Posterior cingulate gyrus (tissue), 11 donors: ENCODE results near the gene RPL35A.

Source experiments
- DNase-seq, 10 donors: peaks; one replicate each; pipeline versions ENCODE4 v3.0.0 to v3.0.0-alpha.2; 2020 to 2021; ENCODE audit warnings: mixed read lengths in 3 of 10
- intact Hi-C: fragments of 100-400 bp; cut with DNase I; formaldehyde crosslinking; loops from one replicate; pipeline ENCODE4 v1.15.1; 2023

The RPL35A gene

GRCh38 chr3:197989651-197990050 is 39.7 kb downstream of the RPL35A start:
- peak in 1 of 10 donors; percentile 18 for DNase-seq
- intact Hi-C loops: no loop called here

GRCh38 chr3:197994736-197995135 is 44.7 kb downstream of the RPL35A start:
- intact Hi-C loops: no loop called here
- DNase-seq: no peak

GRCh38 chr3:197996855-197997254 is 46.9 kb downstream of the RPL35A start:
- intact Hi-C loops: no loop called here
- no peak for DNase-seq

- intact Hi-C loops: no loop called here
- no peak for DNase-seq
Observed at GRCh38 chr3:197997936-197998335, 47.9 kb downstream of the RPL35A start.
